ENCODE data around the gene FBXL7.

DNA sequence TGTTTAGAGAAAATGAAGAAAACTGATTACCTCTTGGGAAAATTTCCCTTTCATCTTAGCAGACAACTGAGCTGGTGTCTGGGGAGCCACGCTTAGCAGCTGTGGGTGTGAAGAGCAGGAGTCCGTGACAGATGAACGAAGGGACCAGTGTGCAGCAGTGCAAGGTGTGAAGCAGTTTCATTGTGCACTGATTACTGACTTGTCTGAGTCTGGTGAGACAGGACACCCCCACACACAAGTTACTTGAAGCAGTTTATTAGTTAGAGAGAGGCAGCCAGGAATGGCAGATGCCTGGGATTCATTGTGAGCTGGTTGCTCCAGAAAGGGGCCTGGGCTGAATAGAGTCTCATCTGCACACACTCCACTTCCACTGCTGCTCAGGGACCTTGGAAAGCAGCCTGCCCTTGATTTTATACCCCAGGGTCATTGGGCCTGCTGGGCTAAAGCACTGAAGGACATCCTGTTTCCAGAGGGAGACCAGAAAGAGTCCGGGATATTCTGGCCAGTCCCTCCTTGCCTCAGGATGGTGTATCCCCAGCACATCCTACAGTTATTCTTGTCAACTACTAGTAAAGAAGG, 47.4 kb downstream of the FBXL7 start:
- TF ChIP-seq, protein P1, sequence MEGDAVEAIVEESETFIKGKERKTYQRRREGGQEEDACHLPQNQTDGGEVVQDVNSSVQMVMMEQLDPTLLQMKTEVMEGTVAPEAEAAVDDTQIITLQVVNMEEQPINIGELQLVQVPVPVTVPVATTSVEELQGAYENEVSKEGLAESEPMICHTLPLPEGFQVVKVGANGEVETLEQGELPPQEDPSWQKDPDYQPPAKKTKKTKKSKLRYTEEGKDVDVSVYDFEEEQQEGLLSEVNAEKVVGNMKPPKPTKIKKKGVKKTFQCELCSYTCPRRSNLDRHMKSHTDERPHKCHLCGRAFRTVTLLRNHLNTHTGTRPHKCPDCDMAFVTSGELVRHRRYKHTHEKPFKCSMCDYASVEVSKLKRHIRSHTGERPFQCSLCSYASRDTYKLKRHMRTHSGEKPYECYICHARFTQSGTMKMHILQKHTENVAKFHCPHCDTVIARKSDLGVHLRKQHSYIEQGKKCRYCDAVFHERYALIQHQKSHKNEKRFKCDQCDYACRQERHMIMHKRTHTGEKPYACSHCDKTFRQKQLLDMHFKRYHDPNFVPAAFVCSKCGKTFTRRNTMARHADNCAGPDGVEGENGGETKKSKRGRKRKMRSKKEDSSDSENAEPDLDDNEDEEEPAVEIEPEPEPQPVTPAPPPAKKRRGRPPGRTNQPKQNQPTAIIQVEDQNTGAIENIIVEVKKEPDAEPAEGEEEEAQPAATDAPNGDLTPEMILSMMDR (IDR thresholded peaks at IDR 0.05) = no peak
- no peak for TF ChIP-seq POLR2A (IDR thresholded peaks at IDR 0.05)

All from right lobe of liver (tissue), 4 donors.